Transverse colon (tissue), 4 donors: ENCODE results near the gene RBM47.

Experiments used
- POLR2A ChIP-seq: fragments of 450-650 bp; IDR thresholded peaks from one replicate; pipeline ENCODE4 v1.6.1; 2016; ENCODE audit warnings: antibody characterized with exemption, mild to moderate bottlenecking, moderate library complexity
- POLR2AphosphoS5 ChIP-seq, 3 donors: sonication (generic); formaldehyde crosslinking; IDR thresholded peaks; one replicate each; pipeline ENCODE4 v1.6.1; 2016; ENCODE audit warnings: antibody characterized with exemption in 3 of 3
- TF ChIP-seq, protein P1 (sequence below), 5 experiments: fragments of 200-600 bp in 3 of 5; fragments of 450-650 bp in 2 of 5; sonication (generic) in 3 of 5; IDR thresholded peaks; 1 replicate in 2 of 5; 2 replicates in 3 of 5; pipeline ENCODE4 v1.5.1; 2016 to 2017; ENCODE audit warnings: antibody characterized with exemption in 5 of 5, inconsistent platforms in 3 of 5, mild to moderate bottlenecking in 2 of 5, moderate library complexity in 1 of 5

DNA sequence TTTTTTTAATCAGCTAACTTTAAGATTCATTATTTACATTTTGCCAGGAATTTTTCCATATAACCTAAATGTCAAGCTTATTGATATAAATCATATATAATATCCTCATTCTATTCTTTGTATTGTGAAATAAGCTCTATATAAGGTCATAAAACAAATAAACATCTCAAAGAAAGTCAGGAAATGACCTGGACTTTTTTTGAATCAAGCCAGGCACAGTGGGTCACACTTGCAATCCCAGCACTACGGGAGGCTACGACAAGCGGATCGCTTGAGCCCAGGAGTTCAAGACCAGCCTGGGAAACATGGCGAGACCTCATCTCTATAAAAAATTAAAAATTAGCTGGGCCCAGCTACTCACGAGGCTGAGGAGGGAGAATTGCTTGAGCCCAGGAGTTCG lies 88.9 kb downstream of the RBM47 start:
- TF ChIP-seq, protein P1, sequence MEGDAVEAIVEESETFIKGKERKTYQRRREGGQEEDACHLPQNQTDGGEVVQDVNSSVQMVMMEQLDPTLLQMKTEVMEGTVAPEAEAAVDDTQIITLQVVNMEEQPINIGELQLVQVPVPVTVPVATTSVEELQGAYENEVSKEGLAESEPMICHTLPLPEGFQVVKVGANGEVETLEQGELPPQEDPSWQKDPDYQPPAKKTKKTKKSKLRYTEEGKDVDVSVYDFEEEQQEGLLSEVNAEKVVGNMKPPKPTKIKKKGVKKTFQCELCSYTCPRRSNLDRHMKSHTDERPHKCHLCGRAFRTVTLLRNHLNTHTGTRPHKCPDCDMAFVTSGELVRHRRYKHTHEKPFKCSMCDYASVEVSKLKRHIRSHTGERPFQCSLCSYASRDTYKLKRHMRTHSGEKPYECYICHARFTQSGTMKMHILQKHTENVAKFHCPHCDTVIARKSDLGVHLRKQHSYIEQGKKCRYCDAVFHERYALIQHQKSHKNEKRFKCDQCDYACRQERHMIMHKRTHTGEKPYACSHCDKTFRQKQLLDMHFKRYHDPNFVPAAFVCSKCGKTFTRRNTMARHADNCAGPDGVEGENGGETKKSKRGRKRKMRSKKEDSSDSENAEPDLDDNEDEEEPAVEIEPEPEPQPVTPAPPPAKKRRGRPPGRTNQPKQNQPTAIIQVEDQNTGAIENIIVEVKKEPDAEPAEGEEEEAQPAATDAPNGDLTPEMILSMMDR (IDR thresholded peaks at IDR 0.05), result no peak
- TF ChIP-seq POLR2A (no peak), POLR2AphosphoS5 (IDR thresholded peaks at IDR 0.05) (no peak)
